Vagina (tissue), 2 donors: Measurements from ENCODE around the gene TNS2. TPM values are rescaled to one million over a fixed set of nuclear protein-coding genes. Genes with fewer than 3 reads are reported as not detected.

Experiments used
- DNase-seq, 2 donors: peaks; one replicate each; pipeline ENCODE4 v3.0.0-alpha.2; 2017; ENCODE audit errors: extremely low spot score in 2 of 2
- H3K27ac ChIP-seq: fragments of 200-600 bp; sonication (generic); one replicate; pipeline ENCODE4 v1.5.1; 2019
- H3K27me3 ChIP-seq: fragments of 200-600 bp; sonication (generic); one replicate; pipeline ENCODE4 v1.5.1; 2019
- H3K36me3 ChIP-seq, 2 donors: fragments of 200-600 bp; sonication (generic); one replicate each; pipeline ENCODE4 v1.5.1; 2017 to 2019
- H3K4me1 ChIP-seq: fragments of 200-600 bp; sonication (generic); one replicate; pipeline ENCODE4 v1.5.1; 2019
- H3K4me3 ChIP-seq, 2 donors: fragments of 200-600 bp; sonication (generic); 1 replicate in 1 of 2; 2 replicates in 1 of 2; pipeline ENCODE4 v1.5.1; 2016 to 2019
- H3K9me3 ChIP-seq: fragments of 200-600 bp; sonication (generic); one replicate; pipeline ENCODE4 v1.5.1; 2019
- CTCF ChIP-seq, 3 experiments: fragments of 450-650 bp in 2 of 3; fragments of 200-600 bp in 1 of 3; sonication (generic) in 1 of 3; IDR thresholded peaks; one replicate each; pipeline ENCODE4 v1.5.1; 2017 to 2019; ENCODE audit warnings: antibody characterized with exemption in 3 of 3, mild to moderate bottlenecking in 2 of 3, moderate library complexity in 2 of 3
- POLR2A ChIP-seq, 2 donors: fragments of 450-650 bp; IDR thresholded peaks; one replicate each; pipeline ENCODE4 v1.6.1; 2017; ENCODE audit warnings: antibody characterized with exemption in 2 of 2, mild to moderate bottlenecking in 2 of 2, moderate library complexity in 2 of 2
- POLR2AphosphoS5 ChIP-seq, 2 donors: sonication (generic); formaldehyde crosslinking; IDR thresholded peaks; one replicate each; pipeline ENCODE4 v1.9.0; 2017; ENCODE audit warnings: antibody characterized with exemption in 2 of 2, mild to moderate bottlenecking in 2 of 2, low read depth in 1 of 2; ENCODE audit not compliant: insufficient read depth in 1 of 2
- intact Hi-C: fragments of 100-400 bp; cut with DNase I; formaldehyde crosslinking; loops from one replicate; pipeline ENCODE4 v1.15.1; 2023
- total RNA-seq: library from RNA; depleted of rRNA; stranded (reverse); fragments of >200 nt; gene quantifications from one replicate; pipeline ENCODE4 v1.2.3, GENCODE V29; 2016

The TNS2 gene
- total RNA-seq, 1 donor from 2014 or later, result 235 TPM

GRCh38 chr12:53057816-53058500 is 8.1 kb downstream of the TNS2 start:
- intact Hi-C loops, result no loop called here
- peak overlapping the region; percentile 96 for H3K27ac ChIP-seq
- TF ChIP-seq POLR2AphosphoS5 (IDR thresholded peaks at IDR 0.05; ENCODE audit: insufficient read depth in 1 of 2, low read depth in 1 of 2), result no peak
- TF ChIP-seq POLR2A (IDR thresholded peaks at IDR 0.05), result no peak
- TF ChIP-seq CTCF (IDR thresholded peaks at IDR 0.05), result no peak
- H3K9me3 ChIP-seq, result no peaks in the 10 kb centered on the region
- no peak overlapping the region for H3K4me3 ChIP-seq
- no peak for DNase-seq
- peaks cover 71% of the 10 kb centered on the region for H3K4me1 ChIP-seq
- H3K36me3 ChIP-seq, result peaks cover 0 to 59% of the 10 kb centered on the region in 2 donors
- H3K27me3 ChIP-seq, result no peaks in the 10 kb centered on the region

- no peaks in the 10 kb centered on the region for H3K27me3 ChIP-seq
- H3K36me3 ChIP-seq, result peaks cover 0 to 62% of the 10 kb centered on the region in 2 donors
- no peak for DNase-seq
- intact Hi-C loops, result no loop called here
- no peak overlapping the region for H3K4me3 ChIP-seq
- peak overlapping the region; percentile 80 for H3K27ac ChIP-seq
- no peaks in the 10 kb centered on the region for H3K9me3 ChIP-seq
- peaks cover 71% of the 10 kb centered on the region for H3K4me1 ChIP-seq
- TF ChIP-seq CTCF (IDR thresholded peaks at IDR 0.05) (no peak), POLR2A (IDR thresholded peaks at IDR 0.05) (no peak), POLR2AphosphoS5 (IDR thresholded peaks at IDR 0.05; ENCODE audit: insufficient read depth in 1 of 2, low read depth in 1 of 2) (no peak)
Observed at GRCh38 chr12:53058674-53059433, 9.0 kb downstream of the TNS2 start.

- no peak overlapping the region for H3K4me3 ChIP-seq
- peaks cover 0 to 62% of the 10 kb centered on the region in 2 donors for H3K36me3 ChIP-seq
- no peak for DNase-seq
- H3K27ac ChIP-seq, result peak overlapping the region; percentile 80
- intact Hi-C loops, result loop anchor here (10.0 kb wide), 1 partner anchor 135 kb away; no protein-coding TSS in a partner anchor
- no peaks in the 10 kb centered on the region for H3K27me3 ChIP-seq
- no peaks in the 10 kb centered on the region for H3K9me3 ChIP-seq
- H3K4me1 ChIP-seq, result peaks cover 69% of the 10 kb centered on the region
- TF ChIP-seq CTCF (IDR thresholded peaks at IDR 0.05) (no peak), POLR2AphosphoS5 (IDR thresholded peaks at IDR 0.05; ENCODE audit: insufficient read depth in 1 of 2, low read depth in 1 of 2) (peak in 1 of 2 donors; percentile 44), POLR2A (IDR thresholded peaks at IDR 0.05) (no peak)
Observed at GRCh38 chr12:53059434-53060063, 9.7 kb downstream of the TNS2 start.

- no peak for DNase-seq
Observed at GRCh38 chr12:53060064-53060720, 10.3 kb downstream of the TNS2 start.

More at GRCh38 chr12:53060064-53060720, 10.3 kb downstream of the TNS2 start:
- Histone ChIP-seq H3K9me3 (no peaks in the 10 kb centered on the region), H3K27ac (peak overlapping the region; percentile 80), H3K4me3 (no peak overlapping the region), H3K27me3 (no peaks in the 10 kb centered on the region), H3K4me1 (peaks cover 69% of the 10 kb centered on the region), H3K36me3 (peaks cover 0 to 64% of the 10 kb centered on the region in 2 donors)
- TF ChIP-seq CTCF (IDR thresholded peaks at IDR 0.05) (no peak), POLR2AphosphoS5 (IDR thresholded peaks at IDR 0.05; ENCODE audit: insufficient read depth in 1 of 2, low read depth in 1 of 2) (peak in 1 of 2 donors; percentile 18)
- intact Hi-C loops, result loop anchor here (10.0 kb wide), 1 partner anchor 135 kb away; no protein-coding TSS in a partner anchor
